Ramos (cell line): ENCODE results near the gene UMPS.

Source experiments
- in situ Hi-C: fragments of 300-500 bp; cut with MboI; formaldehyde crosslinking; loops from one replicate; pipeline ENCODE4 v1.14.3; 2022; ENCODE audit warnings: low sequenced_read_pairs; ENCODE audit not compliant: unreplicated experiment

The UMPS gene

DNA sequence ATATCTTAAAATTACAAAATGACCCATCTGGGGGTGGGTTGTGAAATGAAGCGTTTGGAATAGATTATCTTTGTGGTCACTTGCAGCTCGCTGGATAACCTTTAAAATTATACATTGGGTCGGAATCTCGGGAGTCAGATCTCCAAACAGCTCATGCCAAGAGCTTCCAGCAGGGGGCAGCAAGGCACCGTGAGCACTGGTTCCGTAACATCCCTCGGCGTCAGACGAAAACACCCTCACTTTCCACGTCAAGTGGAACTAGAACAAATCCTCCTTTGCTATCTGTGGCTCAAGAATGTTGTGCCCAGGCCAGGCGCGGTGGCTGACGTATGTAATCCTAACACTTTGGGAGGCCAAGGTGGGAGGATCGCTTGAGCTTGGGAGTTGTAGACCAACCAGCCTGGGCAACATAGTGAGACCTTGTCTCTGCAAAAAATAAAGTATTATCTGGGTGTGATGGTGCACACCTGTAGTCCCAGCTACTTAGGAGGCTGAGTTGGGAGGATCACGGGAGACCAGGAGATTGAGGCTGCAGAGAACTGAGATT, 31.1 kb downstream of the UMPS start:
- in situ Hi-C loops, result loop anchor here (5.0 to 25.0 kb wide), 2 partner anchors 141 to 676 kb away; no protein-coding TSS in a partner anchor

GRCh38 chr3:124761935-124762660, 31.8 kb downstream of the UMPS start:
- in situ Hi-C loops, result loop anchor here (5.0 to 25.0 kb wide), 2 partner anchors 140 to 675 kb away; no protein-coding TSS in a partner anchor

GRCh38 chr3:124762661-124763011, 32.4 kb downstream of the UMPS start:
- in situ Hi-C loops, result loop anchor here (5.0 to 25.0 kb wide), 2 partner anchors 140 to 675 kb away; no protein-coding TSS in a partner anchor

DNA sequence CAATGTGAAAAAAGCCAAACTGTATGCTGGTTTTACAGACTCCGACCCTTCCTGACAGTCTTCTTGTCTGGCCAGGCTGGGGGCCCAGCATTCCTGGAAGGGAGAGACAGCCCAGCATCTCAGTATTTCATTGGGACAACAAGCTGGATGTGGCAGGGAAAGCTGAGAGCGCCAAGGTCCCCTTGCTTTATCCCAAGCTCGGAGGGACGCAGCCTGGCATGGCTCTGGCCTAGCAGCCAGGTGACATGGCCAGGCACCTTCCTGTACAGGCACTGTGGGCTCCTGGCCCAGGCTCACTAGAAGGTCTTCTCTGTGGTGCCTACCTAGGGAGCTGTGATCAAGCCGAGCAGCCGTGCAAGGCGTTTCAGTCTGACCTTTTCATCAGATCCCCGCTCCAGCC, 33.0 kb downstream of the UMPS start:
- in situ Hi-C loops, result loop anchor here (5.0 to 25.0 kb wide), 2 partner anchors 139 to 674 kb away; no protein-coding TSS in a partner anchor

DNA sequence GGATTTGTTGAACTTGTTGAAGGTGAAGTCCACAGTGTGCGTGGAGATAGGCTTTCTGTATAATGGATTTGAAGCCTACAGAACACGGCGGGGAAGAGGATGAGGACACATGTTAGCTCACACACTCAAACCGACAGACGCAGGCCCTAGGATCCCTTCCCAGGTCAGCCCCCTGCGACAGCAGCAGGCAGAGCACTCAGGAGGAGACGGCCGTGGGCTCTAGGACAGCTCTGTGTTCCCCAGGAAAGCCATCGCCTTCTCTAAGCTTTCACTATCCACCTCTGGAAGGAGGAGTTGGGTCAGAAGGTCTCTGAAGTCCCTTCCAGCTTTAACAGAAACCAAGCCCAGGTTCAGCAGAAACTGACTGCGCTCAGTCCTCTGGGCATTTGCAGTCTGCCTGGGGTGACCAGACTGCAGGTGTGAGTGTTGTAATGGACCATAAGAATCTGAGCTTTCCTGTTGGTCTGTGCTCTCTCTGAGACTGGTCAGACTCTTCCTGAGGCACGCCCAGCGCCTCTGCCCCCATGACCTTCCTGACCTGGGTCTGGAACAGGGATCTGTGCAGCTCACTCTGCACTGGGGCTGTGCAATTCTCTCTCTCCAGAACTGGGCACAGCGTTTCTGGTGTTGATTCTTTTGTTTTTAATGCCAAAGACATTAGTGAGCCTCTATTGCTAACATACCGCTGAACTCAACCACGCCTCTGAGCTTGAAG, 33.5 kb downstream of the UMPS start:
- in situ Hi-C loops, result loop anchor here (5.0 to 25.0 kb wide), 2 partner anchors 138 to 674 kb away; no protein-coding TSS in a partner anchor

DNA sequence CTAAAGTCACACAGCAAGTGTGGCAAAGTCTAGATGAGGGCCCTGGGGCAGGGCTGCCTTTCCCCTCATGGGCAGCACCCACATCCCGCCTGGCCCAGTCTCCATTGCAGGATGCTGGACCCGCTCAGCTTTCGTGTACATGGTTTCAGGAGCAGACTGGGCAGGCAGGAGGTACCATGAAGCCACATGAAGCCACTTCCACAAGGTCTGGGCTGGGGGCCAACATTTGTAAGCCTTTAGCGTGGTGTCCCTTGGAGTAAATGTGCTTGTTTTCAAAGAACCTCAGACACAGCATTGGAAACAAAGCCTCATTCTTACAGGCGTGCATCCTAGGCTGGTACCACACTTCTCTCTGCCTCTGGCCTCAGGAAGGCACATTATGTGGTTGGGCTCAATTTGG, 34.5 kb downstream of the UMPS start:
- in situ Hi-C loops, result loop anchor here (5.0 to 25.0 kb wide), 2 partner anchors 138 to 673 kb away; no protein-coding TSS in a partner anchor

- in situ Hi-C loops, result loop anchor here (25.0 kb wide), 1 partner anchor 672 kb away; no protein-coding TSS in a partner anchor
Observed at GRCh38 chr3:124765197-124765840, 35.1 kb downstream of the UMPS start.

DNA sequence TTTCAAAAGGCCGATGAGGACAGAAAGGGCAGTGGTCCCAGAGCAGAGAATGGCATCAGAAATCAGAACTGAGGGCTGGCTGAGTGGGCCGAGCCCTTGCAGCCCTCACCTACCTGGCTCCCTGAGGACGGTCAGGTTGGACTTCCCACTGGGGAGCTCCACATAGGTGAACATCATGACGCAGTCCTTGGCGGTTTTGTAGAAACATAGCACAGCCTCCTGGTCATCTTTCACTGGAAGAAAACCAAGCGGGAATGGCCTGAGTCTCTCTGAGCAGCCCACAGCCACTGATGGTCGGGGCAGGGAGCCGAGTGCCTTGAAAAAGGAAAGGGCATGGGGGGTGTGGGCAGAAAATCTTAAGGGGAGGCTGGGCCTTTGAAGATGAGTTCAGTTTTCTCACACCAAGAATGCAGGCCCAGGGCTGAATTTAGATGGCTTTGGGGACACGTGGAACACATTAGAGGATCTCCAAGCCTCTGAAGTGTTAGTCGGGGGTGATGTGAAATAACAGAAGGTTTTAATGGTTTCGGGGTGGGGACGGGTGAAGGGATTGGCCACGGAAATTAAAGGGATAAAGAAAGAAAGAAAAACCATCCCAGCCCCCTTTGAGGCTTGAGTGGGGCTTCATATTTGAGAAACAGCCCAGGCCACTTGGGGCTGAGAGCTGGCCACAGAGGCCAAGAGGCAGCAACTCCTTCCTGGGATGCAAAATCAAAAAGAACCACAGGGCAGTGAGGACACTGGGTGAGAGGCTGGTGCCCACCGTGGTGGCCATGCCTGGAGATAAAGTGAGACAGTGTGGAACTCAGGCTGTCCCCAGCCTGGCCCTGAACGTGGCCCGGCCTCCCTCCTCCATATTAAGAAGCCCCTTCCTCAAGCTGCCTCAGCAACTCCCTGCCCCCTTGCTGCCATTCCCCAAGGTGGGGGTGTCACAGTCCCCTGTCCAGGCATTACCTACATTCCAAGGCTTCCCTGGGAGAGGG, 36.2 kb downstream of the UMPS start:
- in situ Hi-C loops, result loop anchor here (25.0 kb wide), 1 partner anchor 671 kb away; no protein-coding TSS in a partner anchor

GRCh38 chr3:124767264-124767663, 37.0 kb downstream of the UMPS start:
- in situ Hi-C loops, result loop anchor here (25.0 kb wide), 1 partner anchor 670 kb away; no protein-coding TSS in a partner anchor

- in situ Hi-C loops, result loop anchor here (25.0 kb wide), 1 partner anchor 670 kb away; no protein-coding TSS in a partner anchor
Observed at GRCh38 chr3:124767691-124768090, 37.4 kb downstream of the UMPS start.

DNA sequence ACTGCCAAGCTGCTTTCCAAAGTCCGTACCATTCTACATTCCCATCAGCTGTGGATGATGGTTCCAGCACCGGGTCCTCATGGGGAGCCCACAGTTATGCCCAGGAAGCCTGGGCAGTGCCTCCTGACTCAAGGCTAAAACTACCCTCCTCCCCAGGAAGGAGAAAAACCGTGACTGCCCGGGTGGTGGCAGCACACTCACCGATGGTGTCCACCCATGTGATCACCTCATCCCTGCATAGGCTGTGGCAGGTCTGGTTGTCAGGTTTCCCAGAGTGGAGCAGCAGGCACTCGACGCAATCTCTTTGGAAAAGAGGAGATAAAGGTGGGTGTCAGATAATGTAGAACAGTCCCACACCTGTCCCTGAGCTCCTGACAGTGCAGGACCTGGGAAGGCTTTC, 38.6 kb downstream of the UMPS start:
- in situ Hi-C loops, result loop anchor here (25.0 kb wide), 1 partner anchor 668 kb away; no protein-coding TSS in a partner anchor

- in situ Hi-C loops, result loop anchor here (25.0 kb wide), 1 partner anchor 668 kb away; no protein-coding TSS in a partner anchor
Observed at GRCh38 chr3:124769462-124769861, 39.2 kb downstream of the UMPS start.

DNA sequence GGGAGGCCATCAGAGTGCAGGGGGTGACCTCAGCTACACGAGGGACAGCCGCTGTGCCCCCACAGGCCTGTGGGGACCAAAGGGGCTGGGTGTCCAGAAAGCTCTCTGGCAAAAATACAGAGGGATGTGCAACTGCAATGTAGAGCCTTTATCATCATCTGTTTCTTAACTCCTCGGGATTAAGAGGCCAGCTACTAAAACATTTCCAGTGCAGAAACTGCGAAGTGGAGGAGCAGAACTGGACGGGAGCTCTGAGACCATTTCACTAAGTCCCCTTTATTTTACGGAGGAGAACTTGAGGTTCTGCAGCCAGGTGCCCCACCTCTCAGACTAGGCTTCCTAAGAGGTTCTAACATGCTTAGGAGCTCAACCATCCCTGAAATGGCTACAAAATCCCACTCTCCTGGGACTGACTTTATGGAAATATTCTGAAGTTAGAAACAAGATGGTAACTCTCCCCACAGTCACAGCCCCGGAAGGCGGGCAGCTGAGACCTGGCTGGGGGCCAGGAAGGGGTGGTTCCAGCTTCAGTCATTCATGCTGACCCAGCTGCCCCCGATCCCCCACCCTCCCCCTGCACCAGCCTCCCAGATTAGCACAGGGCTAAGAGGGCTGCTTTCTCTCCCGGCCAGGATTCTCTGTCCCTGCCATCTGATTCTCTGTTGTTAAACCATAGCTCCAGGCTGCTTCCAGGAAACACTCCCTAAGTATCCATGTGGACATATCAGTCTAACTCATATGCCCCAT, 40.3 kb downstream of the UMPS start:
- in situ Hi-C loops, result loop anchor here (25.0 kb wide), 1 partner anchor 667 kb away; no protein-coding TSS in a partner anchor

DNA sequence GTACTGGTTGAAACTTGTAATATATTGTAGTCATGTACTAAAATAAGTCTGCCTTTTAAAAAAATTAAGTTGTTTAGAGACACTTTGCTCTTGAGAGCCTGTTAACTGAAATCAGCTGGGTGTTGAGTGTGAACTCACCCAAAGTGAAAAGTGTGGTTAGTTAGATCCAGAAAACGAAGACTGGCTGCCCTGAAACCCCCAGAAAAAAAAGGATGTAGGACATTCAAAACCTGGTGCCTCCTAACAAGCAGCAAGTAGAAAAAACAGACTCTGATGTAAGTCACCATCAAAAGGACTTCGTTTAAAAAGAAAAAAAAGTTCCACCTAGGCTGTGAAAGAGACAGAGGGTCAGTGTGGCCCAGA, 40.8 kb downstream of the UMPS start:
- in situ Hi-C loops, result loop anchor here (25.0 kb wide), 1 partner anchor 666 kb away; no protein-coding TSS in a partner anchor

GRCh38 chr3:124772081-124772831, 42.0 kb downstream of the UMPS start:
- in situ Hi-C loops, result loop anchor here (25.0 kb wide), 1 partner anchor 665 kb away; no protein-coding TSS in a partner anchor

DNA sequence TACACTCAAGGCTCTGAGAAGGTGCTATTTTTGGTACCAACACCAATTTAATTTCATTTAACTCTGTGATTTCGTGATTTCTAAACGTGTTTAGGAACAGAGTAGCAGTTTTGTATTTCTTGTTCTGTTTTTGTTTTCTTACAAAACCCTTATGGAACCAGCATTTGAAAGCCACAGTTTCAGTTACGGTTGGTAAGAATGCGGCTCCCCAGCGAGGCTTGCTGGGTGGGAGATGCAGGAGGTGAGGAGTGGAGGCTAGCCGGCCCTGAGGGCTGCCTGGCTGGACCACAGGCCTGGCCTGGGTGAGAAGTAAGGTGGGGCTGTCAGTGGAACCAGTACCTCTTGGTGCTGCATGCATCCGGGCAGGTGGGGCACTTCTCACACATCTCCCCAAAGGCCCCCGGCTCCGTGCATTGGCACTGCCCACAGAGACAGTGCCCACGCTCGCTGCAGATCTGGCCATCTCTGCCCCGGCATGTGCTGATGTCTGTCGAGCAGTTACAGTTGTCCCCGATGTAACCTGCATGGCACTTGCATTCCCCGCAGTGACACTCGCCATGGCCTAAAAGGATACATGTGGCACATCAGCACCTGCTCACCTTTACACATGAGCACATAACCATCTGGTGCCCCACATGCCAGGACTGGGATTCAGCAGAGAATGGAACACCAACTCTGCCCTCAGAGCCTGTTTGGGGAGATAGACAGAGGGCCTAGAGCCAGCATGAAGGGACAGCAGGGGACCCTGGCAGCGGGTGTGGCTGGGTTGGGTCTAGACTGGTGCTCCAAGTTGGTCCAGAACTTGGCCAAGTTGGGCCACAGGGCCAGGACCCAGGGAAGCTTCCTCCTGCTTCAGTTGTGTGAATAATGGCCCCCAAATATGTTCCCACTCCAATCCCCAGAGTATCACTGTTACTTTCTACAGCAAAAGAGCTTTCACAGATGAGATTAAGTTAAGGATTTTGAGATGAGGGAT, 43.4 kb downstream of the UMPS start:
- in situ Hi-C loops, result loop anchor here (25.0 kb wide), 1 partner anchor 664 kb away; no protein-coding TSS in a partner anchor
